Measurements from ENCODE around the gene PLPP6.
"Not testable (repeated sequence)": the region's sequence is repeated elsewhere in the genome, so short reads cannot be mapped to it uniquely, and the experiment has no call there.

PLPP6 gene

GRCh38 chr9:4662108-4662988 is at the start of gene PLPP6:
Gene PLPP6 (plus strand): TSS chr9:4662294. CDS start chr9:4662376, 82 bp downstream.
- peak; percentile 86 for DNase-seq

GRCh38 chr9:4614627-4615026 is 47.5 kb upstream of the PLPP6 start:
- DNase-seq: no peak

- DNase-seq: no peak
Observed at GRCh38 chr9:4615251-4615650, 46.8 kb upstream of the PLPP6 start.

GRCh38 chr9:4615778-4616177 is 46.3 kb upstream of the PLPP6 start:
- DNase-seq: no peak

- no peak for DNase-seq
Observed at GRCh38 chr9:4617752-4618151, 44.3 kb upstream of the PLPP6 start.

- DNase-seq: no peak
Observed at GRCh38 chr9:4618700-4619099, 43.4 kb upstream of the PLPP6 start.

GRCh38 chr9:4620057-4620765 is 41.9 kb upstream of the PLPP6 start:
- peak; percentile 34 for DNase-seq

GRCh38 chr9:4620881-4621555 is 41.1 kb upstream of the PLPP6 start:
- DNase-seq: no peak

- no peak for DNase-seq
Observed at GRCh38 chr9:4622016-4622415, 40.1 kb upstream of the PLPP6 start.

- no peak for DNase-seq
Observed at GRCh38 chr9:4630836-4631235, 31.3 kb upstream of the PLPP6 start.

- DNase-seq: no peak
Observed at GRCh38 chr9:4638968-4639367, 23.1 kb upstream of the PLPP6 start.

GRCh38 chr9:4639420-4639819 is 22.7 kb upstream of the PLPP6 start:
- DNase-seq: no peak

- no peak for DNase-seq
Observed at GRCh38 chr9:4640027-4640426, 22.1 kb upstream of the PLPP6 start.

- no peak for DNase-seq
Observed at GRCh38 chr9:4642351-4642750, 19.7 kb upstream of the PLPP6 start.

- DNase-seq: peak; percentile 21
Observed at GRCh38 chr9:4654084-4654483, 8.0 kb upstream of the PLPP6 start.

GRCh38 chr9:4654538-4654937 is 7.6 kb upstream of the PLPP6 start:
- no peak for DNase-seq

GRCh38 chr9:4656196-4656595 is 5.9 kb upstream of the PLPP6 start:
- DNase-seq: not testable (repeated sequence)

GRCh38 chr9:4656621-4657020 is 5.5 kb upstream of the PLPP6 start:
- no peak for DNase-seq

GRCh38 chr9:4657426-4658159 is 4.5 kb upstream of the PLPP6 start:
- no peak for DNase-seq

- not testable (repeated sequence) for DNase-seq
Observed at GRCh38 chr9:4660665-4661064, 1.4 kb upstream of the PLPP6 start.

GRCh38 chr9:4661165-4661564 is 929 bp upstream of the PLPP6 start:
- no peak for DNase-seq

- no peak for DNase-seq
Observed at GRCh38 chr9:4661611-4662010, 483 bp upstream of the PLPP6 start.
